ENCODE results near the gene ZMYND11.

ZMYND11 gene

DNA sequence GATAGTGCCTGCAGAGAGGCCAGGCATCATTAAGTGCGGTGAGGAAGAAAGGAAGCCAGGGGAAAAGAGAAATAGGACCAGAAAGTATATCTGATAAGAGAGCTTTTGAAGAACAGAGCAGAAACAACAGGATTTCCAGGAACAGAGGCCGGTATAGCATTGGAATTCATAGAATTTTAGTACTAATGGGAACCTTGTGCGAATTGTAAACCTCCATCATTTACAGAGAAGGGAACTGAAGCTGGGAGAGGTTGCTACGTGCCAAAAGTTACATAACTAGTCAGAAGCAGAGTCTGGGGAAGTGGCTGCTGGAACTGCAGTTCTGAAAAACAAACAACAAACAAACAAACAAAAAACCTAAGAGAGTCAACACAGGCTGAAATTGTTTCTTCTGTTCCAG is 5.4 kb upstream of the ZMYND11 start:
- TF ChIP-seq, protein P1, sequence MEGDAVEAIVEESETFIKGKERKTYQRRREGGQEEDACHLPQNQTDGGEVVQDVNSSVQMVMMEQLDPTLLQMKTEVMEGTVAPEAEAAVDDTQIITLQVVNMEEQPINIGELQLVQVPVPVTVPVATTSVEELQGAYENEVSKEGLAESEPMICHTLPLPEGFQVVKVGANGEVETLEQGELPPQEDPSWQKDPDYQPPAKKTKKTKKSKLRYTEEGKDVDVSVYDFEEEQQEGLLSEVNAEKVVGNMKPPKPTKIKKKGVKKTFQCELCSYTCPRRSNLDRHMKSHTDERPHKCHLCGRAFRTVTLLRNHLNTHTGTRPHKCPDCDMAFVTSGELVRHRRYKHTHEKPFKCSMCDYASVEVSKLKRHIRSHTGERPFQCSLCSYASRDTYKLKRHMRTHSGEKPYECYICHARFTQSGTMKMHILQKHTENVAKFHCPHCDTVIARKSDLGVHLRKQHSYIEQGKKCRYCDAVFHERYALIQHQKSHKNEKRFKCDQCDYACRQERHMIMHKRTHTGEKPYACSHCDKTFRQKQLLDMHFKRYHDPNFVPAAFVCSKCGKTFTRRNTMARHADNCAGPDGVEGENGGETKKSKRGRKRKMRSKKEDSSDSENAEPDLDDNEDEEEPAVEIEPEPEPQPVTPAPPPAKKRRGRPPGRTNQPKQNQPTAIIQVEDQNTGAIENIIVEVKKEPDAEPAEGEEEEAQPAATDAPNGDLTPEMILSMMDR (conservative IDR thresholded peaks at IDR 0.05; ENCODE audit: low read depth, low read length) = no peak
- peak; percentile 8 for DNase-seq (ENCODE audit: low read depth)

DNA sequence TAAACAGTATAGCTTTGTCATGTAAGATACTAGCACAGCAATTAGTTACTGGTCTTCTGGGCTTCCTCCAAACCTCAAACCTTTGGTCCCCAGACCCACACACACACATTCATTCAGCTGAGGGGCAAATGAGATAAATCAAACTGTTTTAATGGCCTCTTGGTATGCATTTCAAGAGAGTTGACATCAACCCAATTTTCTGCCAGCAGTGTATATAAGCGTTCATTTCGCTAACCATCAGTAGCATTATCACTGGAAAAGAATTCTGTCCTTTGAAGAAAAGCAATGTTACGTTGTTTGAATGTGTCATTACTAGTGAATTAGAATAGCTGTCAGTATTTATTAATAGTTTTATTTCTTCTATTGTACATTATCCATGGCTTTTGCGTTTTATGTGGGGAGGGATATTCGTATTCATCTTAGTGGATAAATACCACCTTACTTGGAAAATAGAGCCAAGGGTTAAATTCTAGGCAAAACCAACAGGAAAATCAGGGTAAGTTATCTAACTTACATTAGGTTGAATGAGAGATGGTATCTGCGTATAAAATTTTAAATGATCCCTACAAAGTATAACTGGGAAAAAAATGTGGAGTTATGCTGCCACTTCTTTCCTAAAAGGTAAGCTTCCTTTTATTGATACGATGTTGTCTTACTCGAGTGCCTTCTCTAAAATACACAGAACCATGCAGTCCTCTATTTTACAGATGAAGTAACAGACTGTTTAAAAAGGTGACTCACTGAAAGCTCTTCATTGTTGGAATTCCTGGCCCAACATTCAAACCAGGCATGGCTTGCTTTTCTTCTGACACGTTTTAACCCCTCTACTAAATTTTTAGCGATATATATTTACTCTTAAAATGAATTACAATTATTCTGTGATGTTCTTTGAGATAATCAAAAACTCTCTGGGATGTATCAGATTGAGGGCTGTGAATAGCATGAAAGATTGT is 2.0 kb upstream of the ZMYND11 start:
- H3K4me3 ChIP-seq (ENCODE audit: low read depth, low read length) = peak overlapping the region; percentile 63
- TF ChIP-seq, protein P1 (conservative IDR thresholded peaks at IDR 0.05; ENCODE audit: low read depth, low read length) = no peak
- peak; percentile 79 for DNase-seq (ENCODE audit: low read depth)

More for the DNA sequence above, 5.4 kb upstream of the ZMYND11 start:
- H3K4me3 ChIP-seq (ENCODE audit: low read depth, low read length) = no peak overlapping the region

DNA sequence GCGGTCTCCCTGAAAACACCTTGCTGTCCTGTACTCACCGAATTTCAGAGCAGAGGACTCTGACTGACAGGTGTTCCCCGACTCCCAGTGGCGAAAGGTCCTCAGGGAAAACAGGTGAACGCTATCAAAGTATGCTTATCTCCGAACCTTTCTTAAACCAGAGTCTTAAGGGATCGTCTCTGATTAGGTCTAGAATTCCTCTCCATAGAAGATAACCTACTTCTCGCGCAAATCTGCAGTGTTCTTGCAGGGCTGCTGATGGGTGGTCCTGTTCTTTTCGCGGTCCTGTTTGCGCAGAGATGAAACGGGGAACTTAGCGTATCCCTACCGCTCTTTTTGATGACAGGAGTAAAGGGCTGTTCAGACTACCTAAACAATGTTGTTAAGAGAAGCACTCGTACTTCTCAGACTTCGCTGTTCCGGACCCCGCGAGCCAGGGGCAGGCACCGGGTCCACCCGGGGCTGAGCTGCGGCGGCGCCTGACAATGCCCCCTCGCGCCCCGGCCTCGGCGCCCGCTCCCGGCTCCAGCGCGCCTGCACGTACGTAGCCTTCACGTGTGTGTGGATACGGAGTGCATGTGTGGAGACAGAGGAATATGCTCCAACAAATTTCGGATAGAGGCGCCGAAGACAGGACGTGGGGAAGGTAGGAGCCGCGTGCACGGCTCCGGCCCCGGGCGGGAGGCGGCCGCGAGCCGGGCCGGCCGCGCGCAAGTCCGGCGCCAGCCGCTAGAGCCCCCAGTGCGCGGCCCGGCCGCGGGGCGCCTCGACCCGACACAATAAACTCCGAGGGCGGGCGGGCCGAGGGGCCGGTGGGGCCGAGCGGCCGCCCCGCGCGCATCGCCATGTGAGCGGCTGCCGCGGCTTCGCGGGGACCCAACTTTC is 766 bp upstream of the ZMYND11 start:
- DNase-seq (ENCODE audit: low read depth) = peak; percentile 38
- TF ChIP-seq, protein P1 (conservative IDR thresholded peaks at IDR 0.05; ENCODE audit: low read depth, low read length) = no peak
- H3K4me3 ChIP-seq (ENCODE audit: low read depth, low read length) = peak overlapping the region; percentile 63

DNA sequence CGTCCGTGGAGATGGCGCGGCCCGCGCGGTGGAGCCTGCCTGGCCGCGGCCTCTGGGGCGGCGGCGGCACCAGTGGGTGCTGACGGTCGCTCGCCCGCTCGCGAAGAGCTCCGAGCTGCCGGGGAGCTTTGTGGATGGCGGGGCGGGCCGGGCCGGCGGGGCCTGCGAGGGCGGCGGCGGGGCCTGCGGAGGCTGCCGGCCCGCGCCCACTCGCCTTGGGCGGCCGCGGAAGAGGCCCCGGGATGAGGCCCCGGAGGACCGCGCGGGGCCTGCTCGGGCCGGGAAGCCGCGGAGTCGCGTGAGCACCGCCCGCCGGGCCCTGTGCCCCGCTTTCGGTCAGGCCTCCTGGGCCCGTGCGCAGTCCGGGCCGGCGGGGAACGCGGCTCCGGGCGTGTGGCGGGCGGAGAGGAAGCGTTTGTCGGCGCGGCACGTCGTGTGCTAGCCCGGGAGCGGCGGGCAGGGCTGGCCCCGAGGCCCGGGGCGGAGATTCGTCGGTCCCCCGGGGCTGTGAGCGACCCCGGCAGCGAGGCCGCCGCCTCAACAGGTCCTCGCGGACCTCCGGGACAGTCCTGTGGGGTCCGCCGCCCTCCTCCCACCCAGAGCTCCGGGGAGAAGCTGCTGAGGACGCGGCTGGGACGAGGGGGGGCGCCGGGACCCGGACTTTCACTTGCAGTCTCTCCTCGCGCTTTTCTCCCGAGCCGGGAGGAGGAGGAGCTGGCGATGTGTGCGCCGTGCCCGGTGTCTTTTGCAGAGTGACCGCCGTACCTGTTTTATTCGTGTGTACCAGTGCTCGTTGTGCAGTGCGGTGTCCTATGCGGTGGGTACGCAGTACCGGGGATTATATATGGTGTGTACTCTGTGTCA is 578 bp downstream of the ZMYND11 start:
- TF ChIP-seq, protein P1 (conservative IDR thresholded peaks at IDR 0.05; ENCODE audit: low read depth, low read length) = no peak
- peak; percentile 67 for DNase-seq (ENCODE audit: low read depth)
- peak overlapping the region; percentile 63 for H3K4me3 ChIP-seq (ENCODE audit: low read depth, low read length)

DNA sequence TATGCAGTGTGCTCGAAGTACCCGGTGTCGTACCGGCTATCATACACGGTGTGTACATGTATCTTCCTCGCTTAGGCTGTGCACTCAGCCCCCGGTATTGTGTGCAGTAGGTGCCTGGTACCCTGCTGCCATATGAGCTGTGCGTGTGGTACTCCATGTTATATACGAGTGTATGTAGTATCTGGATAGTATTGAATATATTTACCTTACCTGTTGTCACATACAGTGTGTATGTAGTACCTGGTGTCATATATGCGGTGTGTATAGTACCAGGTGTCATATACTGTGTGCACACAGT is 1.2 kb downstream of the ZMYND11 start:
- TF ChIP-seq, protein P1 (conservative IDR thresholded peaks at IDR 0.05; ENCODE audit: low read depth, low read length) = no peak
- no peak for DNase-seq (ENCODE audit: low read depth)
- peak overlapping the region; percentile 63 for H3K4me3 ChIP-seq (ENCODE audit: low read depth, low read length)

DNA sequence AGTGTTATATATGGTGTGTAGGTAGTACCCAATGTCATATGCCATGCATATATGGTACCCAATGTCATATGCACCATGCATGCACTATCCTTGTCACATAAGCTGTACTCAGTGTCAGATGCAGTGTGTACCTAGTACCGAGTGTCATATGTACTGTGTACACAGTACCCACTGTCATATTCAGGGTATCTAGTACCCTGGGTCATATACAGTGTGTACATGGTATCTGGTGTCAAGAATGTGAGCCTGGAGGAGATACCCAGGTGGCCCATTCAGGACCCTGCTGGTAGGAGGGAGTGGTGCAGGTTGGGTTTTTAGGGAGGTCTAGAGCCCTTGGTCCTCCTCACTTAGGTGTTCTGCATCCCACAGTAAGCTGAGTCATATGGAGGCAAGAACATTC is 1.8 kb downstream of the ZMYND11 start:
- peak; percentile 27 for DNase-seq (ENCODE audit: low read depth)
- H3K4me3 ChIP-seq (ENCODE audit: low read depth, low read length) = peak overlapping the region; percentile 6
- TF ChIP-seq, protein P1 (conservative IDR thresholded peaks at IDR 0.05; ENCODE audit: low read depth, low read length) = peak; percentile 55
